Breast epithelium (tissue), 3 donors: ENCODE measurements around the gene C4BPA.

Experiments used
- POLR2A ChIP-seq: fragments of 450-650 bp; IDR thresholded peaks from one replicate; pipeline ENCODE4 v1.6.1; 2016; ENCODE audit warnings: antibody characterized with exemption, mild to moderate bottlenecking, moderate library complexity
- TF ChIP-seq, protein P1 (sequence below), 3 donors: fragments of 450-650 bp; IDR thresholded peaks; one replicate each; pipeline ENCODE4 v1.5.1; 2016 to 2017; ENCODE audit warnings: antibody characterized with exemption in 3 of 3, mild to moderate bottlenecking in 3 of 3, moderate library complexity in 3 of 3

DNA sequence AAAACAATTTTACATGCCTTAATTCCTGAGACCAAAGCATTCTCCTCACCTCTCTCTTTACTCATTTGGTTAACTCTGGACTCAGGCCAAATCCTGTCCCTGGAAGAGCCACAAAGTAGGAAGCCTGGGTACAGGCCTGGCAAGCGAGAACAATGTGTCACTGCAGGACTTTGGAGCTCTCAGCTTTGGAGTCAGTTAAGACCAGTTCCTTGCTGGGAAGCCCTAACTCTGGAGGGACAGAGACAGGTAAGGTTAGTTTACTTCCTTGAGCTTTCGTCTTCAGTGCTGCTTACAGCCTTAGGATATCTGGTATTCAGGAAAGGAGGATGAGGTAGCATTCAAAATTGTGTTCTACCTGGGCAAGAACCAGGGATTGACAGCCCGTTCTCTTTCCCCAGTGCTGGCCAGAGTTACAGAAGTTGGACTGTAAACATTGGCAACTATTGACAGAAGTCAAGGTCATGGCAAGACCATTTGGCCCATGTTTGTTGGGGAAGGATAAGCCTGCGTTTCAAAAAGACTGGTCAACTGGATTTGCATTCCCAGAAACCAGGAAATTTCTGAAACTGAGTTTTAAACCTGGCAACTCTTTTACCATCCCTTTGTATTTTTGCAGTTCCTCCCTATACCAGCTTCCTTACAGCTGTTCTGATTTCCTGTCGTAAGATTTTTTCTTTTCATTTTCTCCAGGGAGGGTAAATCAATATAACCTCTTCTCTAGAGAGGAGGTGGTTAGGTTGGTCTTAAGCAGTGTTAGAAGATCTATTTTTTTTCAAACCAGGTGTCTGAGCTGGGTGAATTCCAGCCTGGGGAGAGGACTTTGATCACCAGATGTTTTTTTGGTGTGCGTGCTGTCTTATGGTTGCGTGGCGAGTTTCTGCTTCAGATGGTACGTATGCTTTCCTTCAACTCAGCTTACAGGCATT is 15.1 kb upstream of the C4BPA start, which contains the start of gene C4BPB:
- TF ChIP-seq, protein P1, sequence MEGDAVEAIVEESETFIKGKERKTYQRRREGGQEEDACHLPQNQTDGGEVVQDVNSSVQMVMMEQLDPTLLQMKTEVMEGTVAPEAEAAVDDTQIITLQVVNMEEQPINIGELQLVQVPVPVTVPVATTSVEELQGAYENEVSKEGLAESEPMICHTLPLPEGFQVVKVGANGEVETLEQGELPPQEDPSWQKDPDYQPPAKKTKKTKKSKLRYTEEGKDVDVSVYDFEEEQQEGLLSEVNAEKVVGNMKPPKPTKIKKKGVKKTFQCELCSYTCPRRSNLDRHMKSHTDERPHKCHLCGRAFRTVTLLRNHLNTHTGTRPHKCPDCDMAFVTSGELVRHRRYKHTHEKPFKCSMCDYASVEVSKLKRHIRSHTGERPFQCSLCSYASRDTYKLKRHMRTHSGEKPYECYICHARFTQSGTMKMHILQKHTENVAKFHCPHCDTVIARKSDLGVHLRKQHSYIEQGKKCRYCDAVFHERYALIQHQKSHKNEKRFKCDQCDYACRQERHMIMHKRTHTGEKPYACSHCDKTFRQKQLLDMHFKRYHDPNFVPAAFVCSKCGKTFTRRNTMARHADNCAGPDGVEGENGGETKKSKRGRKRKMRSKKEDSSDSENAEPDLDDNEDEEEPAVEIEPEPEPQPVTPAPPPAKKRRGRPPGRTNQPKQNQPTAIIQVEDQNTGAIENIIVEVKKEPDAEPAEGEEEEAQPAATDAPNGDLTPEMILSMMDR (IDR thresholded peaks at IDR 0.05), result no peak
- no peak for TF ChIP-seq POLR2A
